Measurements from ENCODE around the gene KCTD12.

DNA sequence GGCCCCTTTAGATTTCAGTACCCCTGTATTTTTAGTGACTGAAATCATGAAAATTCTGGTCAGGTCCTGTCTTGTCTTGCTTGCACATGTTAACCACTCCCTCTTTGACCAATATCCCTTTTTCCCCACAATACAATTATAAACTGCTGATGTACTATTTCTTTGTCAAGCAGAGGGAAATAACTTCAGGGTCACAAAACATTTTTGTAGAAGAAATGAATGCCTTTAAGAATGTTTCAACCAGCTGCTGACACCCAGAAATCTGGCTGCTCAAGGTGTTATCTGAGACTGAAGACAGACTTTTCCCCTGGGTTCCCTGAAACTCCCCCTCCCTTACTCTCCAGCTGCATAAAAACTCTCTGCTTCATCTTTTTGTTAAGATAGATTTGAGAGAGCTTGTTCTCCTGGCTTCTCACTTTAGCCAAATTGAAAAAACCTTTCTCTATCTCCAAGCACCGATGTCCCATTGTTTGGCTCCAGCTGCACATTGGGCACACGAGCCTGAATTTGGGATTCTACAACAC lies 43.7 kb upstream of the KCTD12 start:
- TF ChIP-seq, protein P1, sequence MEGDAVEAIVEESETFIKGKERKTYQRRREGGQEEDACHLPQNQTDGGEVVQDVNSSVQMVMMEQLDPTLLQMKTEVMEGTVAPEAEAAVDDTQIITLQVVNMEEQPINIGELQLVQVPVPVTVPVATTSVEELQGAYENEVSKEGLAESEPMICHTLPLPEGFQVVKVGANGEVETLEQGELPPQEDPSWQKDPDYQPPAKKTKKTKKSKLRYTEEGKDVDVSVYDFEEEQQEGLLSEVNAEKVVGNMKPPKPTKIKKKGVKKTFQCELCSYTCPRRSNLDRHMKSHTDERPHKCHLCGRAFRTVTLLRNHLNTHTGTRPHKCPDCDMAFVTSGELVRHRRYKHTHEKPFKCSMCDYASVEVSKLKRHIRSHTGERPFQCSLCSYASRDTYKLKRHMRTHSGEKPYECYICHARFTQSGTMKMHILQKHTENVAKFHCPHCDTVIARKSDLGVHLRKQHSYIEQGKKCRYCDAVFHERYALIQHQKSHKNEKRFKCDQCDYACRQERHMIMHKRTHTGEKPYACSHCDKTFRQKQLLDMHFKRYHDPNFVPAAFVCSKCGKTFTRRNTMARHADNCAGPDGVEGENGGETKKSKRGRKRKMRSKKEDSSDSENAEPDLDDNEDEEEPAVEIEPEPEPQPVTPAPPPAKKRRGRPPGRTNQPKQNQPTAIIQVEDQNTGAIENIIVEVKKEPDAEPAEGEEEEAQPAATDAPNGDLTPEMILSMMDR (IDR thresholded peaks at IDR 0.05; ENCODE audit: insufficient read depth, low read length, poor library complexity, severe bottlenecking): no peak
- TF ChIP-seq EZH2phosphoT487 (conservative IDR thresholded peaks at IDR 0.05; ENCODE audit: low read length): no peak

Measured in SU-DHL-6 (cell line).